ENCODE data around the gene ZNF154.

DNA sequence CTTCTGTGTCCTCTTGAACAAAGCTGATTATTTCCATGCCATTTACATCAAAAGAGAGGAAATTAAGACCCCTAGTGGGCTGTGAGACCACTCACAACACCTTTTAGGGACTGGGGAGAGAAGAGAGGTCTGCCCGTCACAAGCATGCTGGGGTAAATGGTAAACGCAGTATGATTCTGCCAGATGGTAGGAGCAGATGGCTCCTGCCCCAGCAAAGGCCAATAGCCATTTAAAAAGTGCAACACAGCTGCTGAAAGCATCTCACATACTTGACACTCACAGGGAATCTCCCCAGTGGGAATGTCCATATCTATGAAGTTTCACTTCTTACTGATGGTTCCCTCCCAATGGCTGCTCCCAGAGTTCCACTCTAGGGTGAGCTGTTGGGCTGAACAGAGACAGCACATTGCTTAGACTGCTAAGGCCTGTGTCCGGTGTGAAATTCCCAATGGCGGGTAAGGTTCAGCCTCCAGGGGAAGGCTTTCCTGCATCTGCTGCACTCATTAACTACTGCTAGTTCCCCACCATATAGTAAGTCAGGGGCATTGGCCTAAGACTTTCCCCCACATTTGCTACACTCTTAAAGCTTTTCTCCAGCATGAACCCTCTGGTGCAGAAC lies 11.0 kb upstream of the ZNF154 start:
- TF ChIP-seq, protein P1, sequence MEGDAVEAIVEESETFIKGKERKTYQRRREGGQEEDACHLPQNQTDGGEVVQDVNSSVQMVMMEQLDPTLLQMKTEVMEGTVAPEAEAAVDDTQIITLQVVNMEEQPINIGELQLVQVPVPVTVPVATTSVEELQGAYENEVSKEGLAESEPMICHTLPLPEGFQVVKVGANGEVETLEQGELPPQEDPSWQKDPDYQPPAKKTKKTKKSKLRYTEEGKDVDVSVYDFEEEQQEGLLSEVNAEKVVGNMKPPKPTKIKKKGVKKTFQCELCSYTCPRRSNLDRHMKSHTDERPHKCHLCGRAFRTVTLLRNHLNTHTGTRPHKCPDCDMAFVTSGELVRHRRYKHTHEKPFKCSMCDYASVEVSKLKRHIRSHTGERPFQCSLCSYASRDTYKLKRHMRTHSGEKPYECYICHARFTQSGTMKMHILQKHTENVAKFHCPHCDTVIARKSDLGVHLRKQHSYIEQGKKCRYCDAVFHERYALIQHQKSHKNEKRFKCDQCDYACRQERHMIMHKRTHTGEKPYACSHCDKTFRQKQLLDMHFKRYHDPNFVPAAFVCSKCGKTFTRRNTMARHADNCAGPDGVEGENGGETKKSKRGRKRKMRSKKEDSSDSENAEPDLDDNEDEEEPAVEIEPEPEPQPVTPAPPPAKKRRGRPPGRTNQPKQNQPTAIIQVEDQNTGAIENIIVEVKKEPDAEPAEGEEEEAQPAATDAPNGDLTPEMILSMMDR (conservative IDR thresholded peaks at IDR 0.05; ENCODE audit: low read depth, low read length): no peak
- TF ChIP-seq POLR2A (IDR thresholded peaks at IDR 0.05; ENCODE audit: low read depth, low read length): no peak
- TF ChIP-seq CHD1 (IDR thresholded peaks at IDR 0.05; ENCODE audit: low read depth, low read length): no peak
- TF ChIP-seq FOS (IDR thresholded peaks at IDR 0.05; ENCODE audit: low read depth, low read length): no peak
- TF ChIP-seq SMC3 (IDR thresholded peaks at IDR 0.05; ENCODE audit: low read depth, low read length): no peak
- TF ChIP-seq CEBPB (IDR thresholded peaks at IDR 0.05; ENCODE audit: low read depth, low read length): no peak
- TF ChIP-seq MXI1 (IDR thresholded peaks at IDR 0.05; ENCODE audit: borderline replicate concordance, low read depth, low read length): no peak
